Hepatocyte (in vitro differentiated cells): ENCODE measurements around the gene HES7. TPM values are rescaled to one million over a fixed set of nuclear protein-coding genes. Genes with fewer than 3 reads are reported as not detected.

ENCODE experiments used
- DNase-seq: peaks from one replicate; pipeline ENCODE4 v3.0.0-alpha.2; 2016; ENCODE audit warnings: low spot score
- H2AFZ ChIP-seq: fragments of 200-600 bp; sonication (generic); 2 replicates; pipeline ENCODE4 v1.6.0; 2016; ENCODE audit warnings: antibody characterized with exemption, mild to moderate bottlenecking
- H3K27ac ChIP-seq: fragments of 200-600 bp; sonication (generic); 2 replicates; pipeline ENCODE4 v1.5.1; 2016; ENCODE audit warnings: mild to moderate bottlenecking
- H3K27me3 ChIP-seq: fragments of 200-600 bp; sonication (generic); 2 replicates; pipeline ENCODE4 v1.6.1; 2016
- H3K36me3 ChIP-seq: fragments of 200-600 bp; sonication (generic); replicated peaks from 2 replicates; pipeline ENCODE4 v1.5.1; 2016; ENCODE audit warnings: low read depth; ENCODE audit not compliant: insufficient read depth
- H3K4me1 ChIP-seq: fragments of 200-600 bp; sonication (generic); 2 replicates; pipeline ENCODE4 v1.5.1; 2016; ENCODE audit warnings: mild to moderate bottlenecking, moderate library complexity; ENCODE audit not compliant: insufficient read depth
- H3K4me2 ChIP-seq: fragments of 200-600 bp; sonication (generic); 2 replicates; pipeline ENCODE4 v1.6.0; 2016
- H3K4me3 ChIP-seq: fragments of 200-600 bp; sonication (generic); 2 replicates; pipeline ENCODE4 v1.5.1; 2016; ENCODE audit warnings: mild to moderate bottlenecking
- H3K79me2 ChIP-seq: fragments of 200-600 bp; sonication (generic); 2 replicates; pipeline ENCODE4 v1.6.0; 2017; ENCODE audit warnings: mild to moderate bottlenecking
- H3K9me2 ChIP-seq: fragments of 200-600 bp; sonication (generic); replicated peaks from 2 replicates; pipeline ENCODE4 v1.6.0; 2017; ENCODE audit warnings: mild to moderate bottlenecking; ENCODE audit not compliant: insufficient read depth
- H3K9me3 ChIP-seq: fragments of 200-600 bp; sonication (generic); 2 replicates; pipeline ENCODE4 v1.5.1; 2016; ENCODE audit warnings: low read depth, mild to moderate bottlenecking
- H4K20me1 ChIP-seq: fragments of 200-600 bp; sonication (generic); 2 replicates; pipeline ENCODE4 v1.6.0; 2016; ENCODE audit warnings: mild to moderate bottlenecking; ENCODE audit not compliant: insufficient read depth, poor library complexity, severe bottlenecking
- CTCF ChIP-seq: fragments of 200-600 bp; sonication (generic); IDR thresholded peaks from 2 replicates; pipeline ENCODE4 v1.5.1; 2016; ENCODE audit warnings: antibody characterized with exemption, mild to moderate bottlenecking; ENCODE audit not compliant: poor library complexity
- EZH2 ChIP-seq: fragments of 200-600 bp; sonication (generic); IDR thresholded peaks from 2 replicates; pipeline ENCODE4 v1.6.1; 2016; ENCODE audit warnings: antibody characterized with exemption, mild to moderate bottlenecking, borderline replicate concordance
- EZH2phosphoT487 ChIP-seq: fragments of 200-600 bp; sonication (generic); IDR thresholded peaks from one replicate; pipeline ENCODE4 v1.6.1; 2018; ENCODE audit warnings: antibody characterized with exemption, mild to moderate bottlenecking, low read depth, moderate library complexity; ENCODE audit not compliant: unreplicated experiment, severe bottlenecking
- WGBS: methylation state at CpG from one replicate; pipeline ENCODE4 v1.1.6; 2016; ENCODE audit warnings: low lambda C conversion rate; ENCODE audit errors: missing lambda C conversion rate; 5-methylcytosine and 5-hydroxymethylcytosine counted together
- polyA plus RNA-seq: library from polyadenylated mRNA; unstranded; fragments of >200 nt; fragmentation: Nextera tagmentation; extraction: Ambion mirVana; gene quantifications from 2 replicates; pipeline ENCODE4 v1.2.1, GENCODE V29; 2016
- total RNA-seq: library from RNA; depleted of rRNA; stranded (reverse); fragments of >200 nt; gene quantifications from 2 replicates; pipeline ENCODE4 v1.2.3, GENCODE V29; 2014

HES7 gene
- total and polyA plus RNA-seq, 2 experiments from 2014 or later, result not detected

DNA sequence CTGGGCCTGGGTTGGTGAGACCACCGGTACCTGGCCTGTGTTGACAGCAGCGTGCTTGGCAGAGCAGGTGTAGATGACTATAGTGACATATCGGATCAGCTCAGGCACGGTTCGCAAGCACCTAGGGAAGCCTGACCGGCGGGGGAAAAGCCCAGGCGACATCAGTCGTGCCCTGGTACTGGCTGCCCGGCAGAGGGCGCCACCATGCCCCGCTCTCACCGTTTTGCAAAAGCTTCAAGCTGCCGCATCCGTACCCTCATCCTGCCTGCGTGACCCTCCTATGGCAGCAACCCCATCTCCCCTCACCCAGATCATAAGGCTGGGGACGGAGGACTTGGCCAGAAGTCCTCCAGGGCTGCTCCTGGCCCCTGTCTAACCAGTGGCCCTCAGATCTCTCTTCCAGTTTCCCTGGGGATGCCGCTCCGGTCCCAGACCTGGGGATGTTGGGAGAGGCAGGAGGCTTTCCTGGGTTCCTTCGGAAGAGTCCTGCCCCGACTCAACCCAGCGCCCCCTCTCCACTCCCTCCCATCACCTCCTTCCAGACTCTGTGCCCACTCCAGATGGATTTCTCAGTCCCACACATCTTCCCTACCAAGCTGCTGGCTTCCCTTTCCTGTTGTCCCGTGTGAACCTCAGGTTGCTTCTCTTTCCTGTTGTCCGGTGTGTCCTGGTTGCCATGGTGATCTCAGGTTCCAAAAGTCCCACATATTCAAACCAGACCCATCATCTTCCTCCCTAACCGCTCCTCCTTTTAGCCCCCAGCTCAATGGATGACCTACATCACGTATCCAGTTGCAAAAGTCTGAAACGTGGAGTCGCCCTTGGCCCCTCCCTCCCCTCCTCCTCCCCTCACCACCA is 50.0 kb downstream of the HES7 start:
- Histone ChIP-seq H3K36me3 (no peaks in the 10 kb centered on the region), H3K4me3 (no peak overlapping the region), H2AFZ (peak overlapping the region; percentile 31), H3K27me3 (peaks cover 56% of the 10 kb centered on the region), H3K4me1 (peaks cover 20% of the 10 kb centered on the region), H3K9me2 (no peaks in the 10 kb centered on the region), H3K79me2 (no peaks in the 10 kb centered on the region), H3K27ac (no peak overlapping the region), H3K9me3 (no peaks in the 10 kb centered on the region), H3K4me2 (peak overlapping the region; percentile 74), H4K20me1 (no peaks in the 10 kb centered on the region)
- WGBS, result 11% methylated on average over 28 of the region's 28 CpGs
- DNase-seq, result peak; percentile 84
- TF ChIP-seq CTCF, result peak; percentile 75
- no peak for TF ChIP-seq EZH2
- no peak for TF ChIP-seq EZH2phosphoT487

DNA sequence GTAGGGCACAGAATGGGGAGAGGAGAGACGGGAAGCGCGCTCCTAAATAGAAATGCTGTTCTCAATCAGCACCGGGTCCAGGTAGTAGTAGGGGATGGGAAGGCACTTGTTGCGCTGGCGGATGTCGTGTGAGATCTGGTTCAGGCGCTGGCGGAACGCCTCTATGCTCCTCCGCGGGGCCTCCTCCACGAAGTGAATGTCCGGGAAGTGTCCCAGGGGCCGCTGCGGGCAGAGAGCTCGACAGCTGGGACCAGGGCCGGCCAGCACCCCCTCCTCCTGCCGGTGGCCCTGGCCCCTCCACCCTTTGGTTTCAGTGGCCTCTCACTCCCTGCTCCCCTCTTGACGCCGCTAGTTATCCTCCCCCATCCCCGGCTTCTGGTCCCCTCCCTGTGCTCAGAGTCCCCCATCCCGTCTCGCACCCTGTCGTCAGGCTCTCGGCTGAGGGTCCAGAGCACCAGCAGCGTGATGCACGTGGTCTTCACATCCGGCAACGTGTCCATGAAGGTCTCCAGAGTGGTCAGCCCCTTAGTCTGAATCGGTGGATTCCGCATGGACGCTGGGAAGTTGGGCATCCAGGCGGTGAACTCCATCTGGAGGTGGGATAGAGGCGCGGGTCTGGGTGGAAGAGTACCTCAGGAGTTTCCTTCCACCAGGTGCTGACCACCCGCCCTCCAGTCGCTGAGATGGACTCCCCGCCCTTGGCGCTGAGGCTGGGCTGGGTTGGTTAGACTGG is 51.0 kb downstream of the HES7 start:
- Histone ChIP-seq H4K20me1 (no peaks in the 10 kb centered on the region), H3K9me3 (no peaks in the 10 kb centered on the region), H3K4me2 (peak overlapping the region; percentile 74), H3K4me3 (no peak overlapping the region), H3K4me1 (peaks cover 21% of the 10 kb centered on the region), H3K27ac (no peak overlapping the region), H3K9me2 (no peaks in the 10 kb centered on the region), H2AFZ (peak overlapping the region; percentile 31), H3K79me2 (no peaks in the 10 kb centered on the region), H3K36me3 (no peaks in the 10 kb centered on the region), H3K27me3 (peaks cover 56% of the 10 kb centered on the region)
- DNase-seq, result peak; percentile 44
- WGBS, result 10% methylated on average over 32 of the region's 40 CpGs
- TF ChIP-seq CTCF (no peak), EZH2 (peak; percentile 19)

DNA sequence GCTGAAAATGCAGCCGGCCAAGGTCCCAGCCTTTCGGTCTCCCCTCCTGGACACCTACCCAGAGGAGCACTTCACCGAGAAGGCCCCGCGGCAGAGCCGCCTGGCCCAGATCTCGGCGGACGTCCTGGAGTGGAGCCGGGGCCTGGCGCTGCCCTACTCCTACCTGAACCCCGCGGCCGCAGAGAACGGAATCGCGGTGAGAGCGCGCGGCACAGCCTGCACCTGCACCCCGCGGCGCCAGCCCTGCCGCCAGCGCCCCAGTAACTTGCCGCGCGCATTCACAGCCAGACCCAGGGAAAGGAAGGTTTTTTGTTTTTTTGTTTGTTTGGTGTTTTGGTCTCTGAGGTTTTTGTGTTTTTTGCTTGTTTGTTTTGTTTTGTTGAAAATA is 51.6 kb downstream of the HES7 start:
- H3K4me1 ChIP-seq, result peaks cover 21% of the 10 kb centered on the region
- DNase-seq, result no peak
- no peaks in the 10 kb centered on the region for H4K20me1 ChIP-seq
- H3K79me2 ChIP-seq, result no peaks in the 10 kb centered on the region
- peak overlapping the region; percentile 31 for H2AFZ ChIP-seq
- H3K27me3 ChIP-seq, result peaks cover 52% of the 10 kb centered on the region
- H3K9me3 ChIP-seq, result no peaks in the 10 kb centered on the region
- H3K36me3 ChIP-seq, result no peaks in the 10 kb centered on the region
- H3K9me2 ChIP-seq, result no peaks in the 10 kb centered on the region
- WGBS, result 15% methylated on average over 28 of the region's 28 CpGs
- no peak overlapping the region for H3K27ac ChIP-seq
- H3K4me2 ChIP-seq, result peak overlapping the region; percentile 74
- no peak overlapping the region for H3K4me3 ChIP-seq
- TF ChIP-seq EZH2phosphoT487 (peak; percentile 68), CTCF (no peak), EZH2 (peak; percentile 94)
